Prostate gland (tissue), 2 donors: ENCODE data around the gene ADAMTS13. TPM values are rescaled to one million over a fixed set of nuclear protein-coding genes. Genes with fewer than 3 reads are reported as not detected.

ENCODE experiments used
- DNase-seq: peaks from one replicate; pipeline ENCODE4 v3.0.0-alpha.2; 2019; ENCODE audit warnings: low spot score
- H3K27ac ChIP-seq, 2 donors: fragments of 200-600 bp; sonication (generic); 2 replicates each; pipeline ENCODE4 v1.5.1; 2017 to 2019
- H3K27me3 ChIP-seq: fragments of 200-600 bp; sonication (generic); replicated peaks from 2 replicates; pipeline ENCODE4 v1.5.1; 2019; ENCODE audit not compliant: insufficient read depth
- H3K36me3 ChIP-seq, 2 donors: fragments of 200-600 bp; sonication (generic); 1 replicate in 1 of 2; 2 replicates in 1 of 2; pipeline versions ENCODE4 v1.5.1 to v1.8.1; 2017 to 2019
- H3K4me1 ChIP-seq: fragments of 200-600 bp; sonication (generic); replicated peaks from 2 replicates; pipeline ENCODE4 v1.5.1; 2019
- H3K4me3 ChIP-seq, 2 donors: fragments of 200-600 bp; sonication (generic); 2 replicates each; pipeline ENCODE4 v1.5.1; 2017 to 2019
- H3K9me3 ChIP-seq: fragments of 200-600 bp; sonication (generic); 2 replicates; pipeline ENCODE4 v1.5.1; 2017
- CTCF ChIP-seq, 4 experiments: fragments of 200-600 bp in 2 of 4; fragments of 450-650 bp in 2 of 4; sonication (generic) in 2 of 4; IDR thresholded peaks; 1 replicate in 3 of 4; 2 replicates in 1 of 4; pipeline ENCODE4 v1.5.1; 2016 to 2019; ENCODE audit warnings: antibody characterized with exemption in 4 of 4, mild to moderate bottlenecking in 2 of 4, moderate library complexity in 2 of 4
- POLR2A ChIP-seq: fragments of 450-650 bp; IDR thresholded peaks from one replicate; pipeline ENCODE4 v1.6.1; 2016; ENCODE audit warnings: antibody characterized with exemption, mild to moderate bottlenecking
- POLR2AphosphoS5 ChIP-seq: sonication (generic); formaldehyde crosslinking; IDR thresholded peaks from one replicate; pipeline ENCODE4 v1.6.1; 2017; ENCODE audit warnings: antibody characterized with exemption
- WGBS: methylation state at CpG from one replicate; pipeline ENCODE4 v1.1.5; 2018; 5-methylcytosine and 5-hydroxymethylcytosine counted together
- intact Hi-C: fragments of 100-400 bp; cut with DNase I; formaldehyde crosslinking; loops from one replicate; pipeline ENCODE4 v1.14.2; 2022
- total RNA-seq, 2 donors: library from RNA; depleted of rRNA; stranded (reverse); fragments of >200 nt; gene quantifications; one replicate each; pipeline ENCODE4 v1.1.0, GENCODE V29; 2016

The ADAMTS13 gene
- total RNA-seq, 2 donors from 2014 or later: 2.8 to 8.1 TPM

- no peaks in the 10 kb centered on the region for H3K27me3 ChIP-seq
- H3K9me3 ChIP-seq: no peaks in the 10 kb centered on the region
- intact Hi-C loops: no loop called here
- H3K4me3 ChIP-seq: no peak overlapping the region
- no peak overlapping the region for H3K27ac ChIP-seq
- peaks cover 11% of the 10 kb centered on the region for H3K4me1 ChIP-seq
- no peak for DNase-seq
- WGBS: 95% methylated on average over 8 of the region's 8 CpGs
- TF ChIP-seq POLR2AphosphoS5: no peak
- no peak for TF ChIP-seq CTCF (IDR thresholded peaks at IDR 0.05)
- TF ChIP-seq POLR2A: no peak
- H3K36me3 ChIP-seq: no peaks in the 10 kb centered on the region
These were observed 85.9 kb downstream of the ADAMTS13 start for GRCh38 chr9:133508046-133508445.

Other genes with a start within 250 kb of the ADAMTS13 start
- 10 to 100 TPM in 1 of 2 donors, 1 to 10 TPM in 1; 1.6 to 35.2 TPM for gene OBP2B, start 213.1 kb upstream of the ADAMTS13 start, total RNA-seq
- 10 to 100 TPM in 1 of 2 donors, 1 to 10 TPM in 1; 3.5 to 14.8 TPM for gene ABO, start 147.2 kb upstream of the ADAMTS13 start, total RNA-seq
- 10 to 100 TPM; 25.7 to 40.3 TPM for gene SURF6, start 86.2 kb upstream of the ADAMTS13 start, total RNA-seq
- gene MED22, start 74.2 kb upstream of the ADAMTS13 start, total RNA-seq: 10 to 100 TPM; 31.1 to 32.6 TPM
- 1,000 to 10,000 TPM; 1,667 to 2,501 TPM for gene RPL7A, start 74.1 kb upstream of the ADAMTS13 start, total RNA-seq
- gene SURF1, start 65.9 kb upstream of the ADAMTS13 start, total RNA-seq: 10 to 100 TPM; 53.3 to 73.8 TPM
- 10 to 100 TPM; 16.4 to 57.6 TPM for gene SURF2, start 65.8 kb upstream of the ADAMTS13 start, total RNA-seq
- gene SURF4, start 46.3 kb upstream of the ADAMTS13 start, total RNA-seq: 100 to 1,000 TPM; 185 to 204 TPM
- gene STKLD1, start 46.0 kb upstream of the ADAMTS13 start, total RNA-seq: 1 to 10 TPM in 1 of 2 donors, under 1 TPM in 1; 0.87 to 1.0 TPM
- 10 to 100 TPM; 20.8 to 34.5 TPM for gene REXO4, start 4.4 kb upstream of the ADAMTS13 start, total RNA-seq
- gene CACFD1, start 37.6 kb downstream of the ADAMTS13 start, total RNA-seq: 10 to 100 TPM; 23.0 to 40.2 TPM
- 1 to 10 TPM in 1 of 2 donors, under 1 TPM in 1; 0.77 to 3.4 TPM for gene SLC2A6, start 56.7 kb downstream of the ADAMTS13 start, total RNA-seq
- gene MYMK, start 102.6 kb downstream of the ADAMTS13 start, total RNA-seq: not detected
- 10 to 100 TPM in 1 of 2 donors, 1 to 10 TPM in 1; 1.6 to 11.6 TPM for gene ADAMTSL2, start 112.3 kb downstream of the ADAMTS13 start, total RNA-seq
- under 1 TPM in 1 of 2 donors, not detected in 1; 0.85 TPM for gene FAM163B, start 187.0 kb downstream of the ADAMTS13 start, total RNA-seq
- gene DBH, start 214.0 kb downstream of the ADAMTS13 start, total RNA-seq: not detected